Posterior vena cava (tissue), 2 donors: ENCODE measurements around the gene KRTAP24-1. TPM values are rescaled to one million over a fixed set of nuclear protein-coding genes. Genes with fewer than 3 reads are reported as not detected.

Source experiments
- DNase-seq: peaks from one replicate; pipeline ENCODE4 v3.0.0-alpha.2; 2020; ENCODE audit warnings: low spot score
- intact Hi-C, 2 donors: fragments of 100-400 bp; cut with DNase I; formaldehyde crosslinking; loops; one replicate each; pipeline versions ENCODE4 v1.14.1 to v1.14.2; 2022 to 2023
- long read RNA-seq, 2 donors: library from polyadenylated mRNA; unstranded; transcript quantifications; one replicate each; pipeline ENCODE4 v2.0.0, GENCODE V29; 2020 to 2021
- total RNA-seq, 2 donors: library from RNA; stranded (reverse); fragmentation: NEBNext Ultra II Directional; extraction: Animal tissue kit (Norgen Biotek cat#: 25700); gene quantifications; one replicate each; pipeline ENCODE4 v1.2.1, GENCODE V29; 2021
- donor health status: DM: yes; HTN: yes; CAD: no.
- donor health status: DM: yes; HTN: yes; CAD: no.

Gene KRTAP24-1
- total RNA-seq: not detected
- long read RNA-seq, donor 1: 0 reads
- long read RNA-seq, donor 2: 0 reads

GRCh38 chr21:30282850-30283249 lies at the start of gene KRTAP24-1:
Gene KRTAP24-1, minus strand, starts transcription at chr21:30282950. Its CDS starts 18 bp downstream, at chr21:30282932.
- intact Hi-C loops: no loop called here

GRCh38 chr21:30329203-30329875 lies 46.6 kb upstream of the KRTAP24-1 start:
- no peak for DNase-seq
- intact Hi-C loops: no loop called here

More at GRCh38 chr21:30282850-30283249, at the start of gene KRTAP24-1:
- DNase-seq: no peak

GRCh38 chr21:30326390-30326789 lies 43.6 kb upstream of the KRTAP24-1 start:
- intact Hi-C loops: no loop called here
- DNase-seq: no peak

- intact Hi-C loops: no loop called here
- DNase-seq: no peak
These were observed 37.5 kb upstream of the KRTAP24-1 start, which contains the start of gene KRTAP26-1 for GRCh38 chr21:30320215-30320614. Gene KRTAP26-1, minus strand, starts transcription at chr21:30320315. Its CDS starts 280 bp downstream, at chr21:30320035.

GRCh38 chr21:30315701-30316100 lies 33.0 kb upstream of the KRTAP24-1 start:
- no peak for DNase-seq
- intact Hi-C loops: no loop called here

GRCh38 chr21:30306884-30307283 lies 24.1 kb upstream of the KRTAP24-1 start:
- no peak for DNase-seq
- intact Hi-C loops: no loop called here

- intact Hi-C loops: no loop called here
- DNase-seq: no peak
These were observed 22.4 kb upstream of the KRTAP24-1 start for GRCh38 chr21:30305136-30305535.

GRCh38 chr21:30289215-30289614 lies 6.5 kb upstream of the KRTAP24-1 start, which contains the start of gene KRTAP25-1:
Gene KRTAP25-1, minus strand, starts transcription at chr21:30289514. Its CDS starts 24 bp downstream, at chr21:30289490.
- DNase-seq: no peak
- intact Hi-C loops: no loop called here

GRCh38 chr21:30271611-30272010 lies 11.1 kb downstream of the KRTAP24-1 start:
- intact Hi-C loops: no loop called here
- DNase-seq: no peak

- intact Hi-C loops: no loop called here
- DNase-seq: no peak
These were observed 11.6 kb downstream of the KRTAP24-1 start for GRCh38 chr21:30271156-30271555.

- intact Hi-C loops: no loop called here
- DNase-seq: no peak
These were observed 12.8 kb downstream of the KRTAP24-1 start for GRCh38 chr21:30269803-30270530.

GRCh38 chr21:30268608-30269197 lies 14.0 kb downstream of the KRTAP24-1 start:
- intact Hi-C loops: no loop called here
- DNase-seq: no peak

- no peak for DNase-seq
- intact Hi-C loops: no loop called here
These were observed 25.0 kb downstream of the KRTAP24-1 start for GRCh38 chr21:30257773-30258172.

- DNase-seq: no peak
- intact Hi-C loops: no loop called here
These were observed 26.6 kb downstream of the KRTAP24-1 start for GRCh38 chr21:30256100-30256499.

GRCh38 chr21:30255679-30256078 lies 27.1 kb downstream of the KRTAP24-1 start:
- intact Hi-C loops: no loop called here
- no peak for DNase-seq

- intact Hi-C loops: no loop called here
- DNase-seq: no peak
These were observed 31.0 kb downstream of the KRTAP24-1 start for GRCh38 chr21:30251781-30252180.

- intact Hi-C loops: no loop called here
- DNase-seq: no peak
These were observed 32.8 kb downstream of the KRTAP24-1 start for GRCh38 chr21:30249936-30250335.

GRCh38 chr21:30248844-30249243 lies 33.9 kb downstream of the KRTAP24-1 start:
- DNase-seq: no peak
- intact Hi-C loops: no loop called here

- intact Hi-C loops: no loop called here
- no peak for DNase-seq
These were observed 37.7 kb downstream of the KRTAP24-1 start for GRCh38 chr21:30245061-30245460.

- no peak for DNase-seq
- intact Hi-C loops: no loop called here
These were observed 39.1 kb downstream of the KRTAP24-1 start for GRCh38 chr21:30243691-30244090.
